HG02642 (cell line): Measurements from ENCODE around the gene MORF4L1.
"Not testable (repeated sequence)": the region's sequence is repeated elsewhere in the genome, so short reads cannot be mapped to it uniquely, and the experiment has no call there.

Experiments
- ATAC-seq: cut with Tn5 transposase; IDR thresholded peaks from one replicate; pipeline ENCODE4 v1.9.1; 2021; ENCODE audit warnings: mild to moderate bottlenecking; ENCODE audit not compliant: unreplicated experiment, poor library complexity

The MORF4L1 gene

GRCh38 chr15:78923015-78923414 is 50.3 kb downstream of the MORF4L1 start:
- ATAC-seq = no peak

- no peak for ATAC-seq
These were observed 51.0 kb downstream of the MORF4L1 start for GRCh38 chr15:78923480-78924360.

GRCh38 chr15:78925076-78925624 is 52.5 kb downstream of the MORF4L1 start:
- ATAC-seq = no peak

- ATAC-seq = no peak
These were observed 53.5 kb downstream of the MORF4L1 start for GRCh38 chr15:78925956-78926743.

GRCh38 chr15:78927077-78927790 is 54.5 kb downstream of the MORF4L1 start:
- no peak for ATAC-seq

- not testable (repeated sequence) for ATAC-seq
These were observed 55.5 kb downstream of the MORF4L1 start for GRCh38 chr15:78928176-78928575.

GRCh38 chr15:78928616-78929093 is 56.0 kb downstream of the MORF4L1 start:
- ATAC-seq = no peak

- ATAC-seq = no peak
These were observed 57.0 kb downstream of the MORF4L1 start for GRCh38 chr15:78929536-78930264.

- no peak for ATAC-seq
These were observed 58.1 kb downstream of the MORF4L1 start for GRCh38 chr15:78930577-78931388.

GRCh38 chr15:78931439-78932257 is 59.0 kb downstream of the MORF4L1 start:
- ATAC-seq = no peak

- no peak for ATAC-seq
These were observed 59.6 kb downstream of the MORF4L1 start for GRCh38 chr15:78932258-78932808.

- ATAC-seq = no peak
These were observed 60.6 kb downstream of the MORF4L1 start for GRCh38 chr15:78933187-78933822.

GRCh38 chr15:78933823-78934654 is 61.3 kb downstream of the MORF4L1 start:
- ATAC-seq = no peak

- ATAC-seq = no peak
These were observed 61.9 kb downstream of the MORF4L1 start for GRCh38 chr15:78934655-78935023.

GRCh38 chr15:78937132-78937739 is 64.5 kb downstream of the MORF4L1 start:
- no peak for ATAC-seq
